AG04449 (cell line): ENCODE data around the gene SH2D6.
"Not testable (repeated sequence)": the region's sequence is repeated elsewhere in the genome, so short reads cannot be mapped to it uniquely, and the experiment has no call there.

Experiments used
- CTCF ChIA-PET: fragments of 350-600 bp; formaldehyde crosslinking; extraction: SDS; loops from one replicate; lab custom pipeline; 2021; ENCODE audit warnings: antibody characterized with exemption; lab: Yijun Ruan, JAX
- POLR2A ChIA-PET: fragments of 400-600, 350-600 bp; formaldehyde crosslinking; extraction: SDS; loops from one replicate; lab custom pipeline; 2020; ENCODE audit warnings: antibody characterized with exemption, inconsistent platforms; lab: Yijun Ruan, JAX
- DNase-seq: peaks from one replicate; pipeline ENCODE4 v3.0.0-alpha.2; 2010; ENCODE audit warnings: low read depth, low spot score
- H3K4me3 ChIP-seq: 2 replicates; pipeline ENCODE4 v1.5.1; 2011; ENCODE audit warnings: low read depth, mild to moderate bottlenecking, control low read depth, low read length
- CTCF ChIP-seq: IDR thresholded peaks from one replicate; pipeline ENCODE4 v1.5.1; 2011; ENCODE audit warnings: mild to moderate bottlenecking, moderate library complexity, low read length, control low read depth, inconsistent platforms; ENCODE audit not compliant: insufficient read depth; ENCODE audit errors: missing control alignments

Gene SH2D6

DNA sequence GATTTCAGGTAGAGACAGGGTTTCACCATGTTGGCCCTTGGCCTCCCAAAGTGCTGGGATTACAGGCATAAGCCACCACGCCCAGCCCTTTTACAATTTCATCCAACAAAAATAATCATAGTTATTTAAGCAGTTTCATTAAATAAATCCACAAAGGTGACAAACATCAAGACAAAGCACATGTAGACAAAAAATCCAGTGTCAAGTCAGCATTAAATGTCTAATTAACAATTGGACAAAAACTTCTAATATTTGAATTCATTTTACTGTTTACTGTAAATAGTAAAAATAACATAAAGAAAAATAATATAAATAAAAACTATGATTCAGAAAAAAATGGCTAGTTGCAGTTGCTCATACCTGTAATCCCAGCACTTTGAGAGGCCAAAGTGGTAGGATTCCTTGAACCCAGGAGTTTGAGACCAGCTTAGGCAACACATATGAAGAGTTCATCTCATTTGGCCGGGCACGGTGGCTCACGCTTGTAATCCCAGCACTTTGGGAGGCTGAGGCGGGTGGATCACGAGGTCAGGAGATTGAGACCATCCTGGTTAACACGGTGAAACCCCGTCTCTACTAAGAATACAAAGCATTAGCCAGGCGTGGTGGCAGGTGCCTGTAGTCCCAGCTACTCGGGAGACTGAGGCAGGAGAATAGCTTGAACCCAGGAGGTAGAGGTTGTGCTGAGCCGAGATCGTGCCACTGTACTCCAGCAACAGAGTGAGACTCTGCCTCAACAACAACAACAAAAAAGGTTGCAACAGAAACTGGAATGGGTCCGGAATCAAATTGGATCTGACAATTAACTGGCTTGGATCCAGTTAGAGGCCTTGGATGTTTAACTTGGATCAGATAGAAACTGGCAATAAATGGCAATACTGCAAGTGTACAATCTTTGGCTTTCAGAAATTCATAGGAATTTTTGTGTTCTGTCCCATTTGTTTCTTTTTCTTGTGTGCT lies 63.6 kb downstream of the SH2D6 start:
- TF ChIP-seq CTCF = no peak
- ChIA-PET POLR2A (no interaction called here), CTCF (no interaction called here)
- H3K4me3 ChIP-seq = no peak overlapping the region
- DNase-seq = no peak

GRCh38 chr2:85484615-85485014 lies 66.1 kb downstream of the SH2D6 start:
- POLR2A ChIA-PET = not testable (repeated sequence)

DNA sequence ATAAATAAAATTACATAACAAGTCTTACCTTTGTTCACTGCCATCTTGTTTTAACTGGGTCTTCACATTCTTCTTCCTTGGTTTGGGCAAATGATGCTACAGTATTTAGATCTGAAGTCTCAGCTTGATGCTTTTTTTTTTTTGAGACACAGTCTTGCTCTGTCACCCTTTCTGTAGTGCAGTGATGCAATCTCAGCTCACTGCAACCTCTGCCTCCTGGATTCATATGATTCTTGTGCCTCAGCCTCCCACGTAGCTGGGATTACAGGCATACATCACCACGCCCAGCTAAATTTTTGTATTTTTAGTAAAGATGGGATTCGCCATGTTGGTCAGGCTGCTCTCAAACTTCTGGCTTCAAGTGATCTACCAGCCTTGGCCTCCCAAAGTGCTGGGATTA lies 67.3 kb downstream of the SH2D6 start:
- ChIA-PET CTCF (interaction anchor here (1.0 kb wide), 1 partner anchor 11 kb away, joined by 4 read pairs; no protein-coding TSS in a partner anchor), POLR2A (interaction anchor here (1.4 kb wide), 1 partner anchor 53 kb away, joined by 4 read pairs; the partner anchor contains the start of gene MAT2A)
- TF ChIP-seq CTCF = no peak
- no peak overlapping the region for H3K4me3 ChIP-seq
- DNase-seq = no peak

More at GRCh38 chr2:85484615-85485014, 66.1 kb downstream of the SH2D6 start:
- CTCF ChIA-PET, H3K4me3 ChIP-seq, DNase-seq: not testable (repeated sequence)
